ENCODE results near the gene GOLPH3. TPM values are rescaled to one million over a fixed set of nuclear protein-coding genes. Genes with fewer than 3 reads are reported as not detected.

GOLPH3 gene
- total RNA-seq, 1 experiment from 2014 or later, result 69.2 TPM

DNA sequence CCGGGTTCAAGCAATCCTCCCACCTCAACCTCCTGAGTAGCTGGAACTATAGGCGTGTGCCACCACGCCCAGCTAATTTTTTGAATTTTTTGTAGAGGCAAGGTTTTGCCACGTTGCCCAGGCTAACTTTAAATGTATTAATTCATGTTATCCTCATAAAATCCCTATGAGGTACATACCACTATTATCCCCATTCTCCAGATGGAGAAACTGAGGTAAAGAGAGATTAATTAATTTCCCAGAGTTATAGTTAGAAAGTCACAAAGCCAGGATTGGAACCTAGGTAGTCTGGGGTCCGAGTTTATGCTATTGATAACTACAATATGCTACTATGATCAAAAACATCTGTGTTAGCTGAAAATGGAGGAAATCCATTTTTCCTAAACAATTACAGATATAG, 31.9 kb upstream of the GOLPH3 start:
- Histone ChIP-seq H3K27ac (ENCODE audit: low read depth, low read length) (no peak overlapping the region), H3K4me3 (replicated peaks in 1 of 2; ENCODE audit: low read depth in 1 of 2, low read length in 2 of 2) (no peak overlapping the region), H3K36me3 (ENCODE audit: control insufficient read depth in 1 of 2, insufficient read depth in 2 of 2, low read length in 2 of 2) (no peaks in the 10 kb centered on the region), H3K9me3 (ENCODE audit: control insufficient read depth in 1 of 2, insufficient read depth in 1 of 2, low read depth in 1 of 2, low read length in 2 of 2) (no peaks in the 10 kb centered on the region), H2AFZ (ENCODE audit: low read depth, low read length, poor library complexity, severe bottlenecking) (no peak overlapping the region), H3K27me3 (ENCODE audit: insufficient read depth, low read length) (no peaks in the 10 kb centered on the region), H3K4me2 (ENCODE audit: low read length) (no peak overlapping the region; the same call in 1 of the 2 replicates), H3K4me1 (ENCODE audit: control insufficient read depth in 1 of 2, insufficient read depth in 2 of 2, low read length in 2 of 2) (peaks cover 5 to 14% of the 10 kb centered on the region in 2 experiments), H3K79me2 (ENCODE audit: insufficient read depth, low read length) (no peaks in the 10 kb centered on the region), H4K20me1 (ENCODE audit: insufficient read depth) (no peaks in the 10 kb centered on the region), H3K9ac (ENCODE audit: low read length) (no peak overlapping the region), H3K9me2 (ENCODE audit: insufficient read depth) (no peaks in the 10 kb centered on the region)
- no TSS peak for BruUV-seq (replicated peaks)
- DNase-seq (ENCODE audit: low read depth, low spot score), result no peak
- POLR2A ChIA-PET, result no interaction called here
- TF ChIP-seq ZFX (IDR thresholded peaks at IDR 0.05), result no peak
- RAD21 ChIA-PET (ENCODE audit: low non-redundant PET in 1 of 2, low total read pairs in 2 of 2, uncharacterized antibody in 2 of 2, unreplicated experiment in 2 of 2), result no interaction called here
- no peak for ATAC-seq
- intact Hi-C loops (cut with micrococcal nuclease), result no loop called here
- CTCF ChIA-PET, result no interaction called here

DNA sequence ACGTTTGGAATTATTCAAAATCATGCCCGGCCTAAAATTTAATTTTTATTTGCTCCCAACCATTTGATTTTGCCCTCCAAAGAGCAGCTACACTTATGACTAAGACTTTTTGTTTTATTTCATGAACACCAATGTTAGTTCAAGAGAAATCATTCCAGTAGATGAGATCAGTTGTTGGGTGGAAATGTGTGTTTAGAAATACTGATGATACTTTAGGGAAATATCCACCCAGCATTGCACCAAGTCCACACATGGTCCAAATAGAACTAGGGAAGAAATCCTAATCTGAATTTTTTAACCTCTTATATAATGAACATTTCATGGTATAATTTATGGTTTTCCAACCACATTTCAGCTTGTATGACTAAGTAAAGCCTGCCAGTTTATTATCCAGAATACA, 28.3 kb upstream of the GOLPH3 start:
- no peaks in the 10 kb centered on the region for H3K9me3 ChIP-seq (ENCODE audit: control insufficient read depth in 1 of 2, insufficient read depth in 1 of 2, low read depth in 1 of 2, low read length in 2 of 2)
- H4K20me1 ChIP-seq (ENCODE audit: insufficient read depth), result no peaks in the 10 kb centered on the region
- no TSS peak for BruUV-seq (replicated peaks)
- H3K4me1 ChIP-seq (ENCODE audit: control insufficient read depth in 1 of 2, insufficient read depth in 2 of 2, low read length in 2 of 2), result peaks cover 13 to 28% of the 10 kb centered on the region in 2 experiments
- no peaks in the 10 kb centered on the region for H3K36me3 ChIP-seq (ENCODE audit: control insufficient read depth in 1 of 2, insufficient read depth in 2 of 2, low read length in 2 of 2)
- H3K9me2 ChIP-seq (ENCODE audit: insufficient read depth), result no peaks in the 10 kb centered on the region
- no peak for DNase-seq (ENCODE audit: low read depth, low spot score)
- H3K9ac ChIP-seq (ENCODE audit: low read length), result no peak overlapping the region
- intact Hi-C loops (cut with micrococcal nuclease), result no loop called here
- no peak for ATAC-seq
- POLR2A ChIA-PET, result no interaction called here
- no peak overlapping the region for H3K4me2 ChIP-seq (ENCODE audit: low read length)
- no peaks in the 10 kb centered on the region for H3K27me3 ChIP-seq (ENCODE audit: insufficient read depth, low read length)
- no peak overlapping the region for H3K27ac ChIP-seq (ENCODE audit: low read depth, low read length)
- CTCF ChIA-PET, result no interaction called here
- no peak overlapping the region for H3K4me3 ChIP-seq (replicated peaks in 1 of 2; ENCODE audit: low read depth in 1 of 2, low read length in 2 of 2)
- H2AFZ ChIP-seq (ENCODE audit: low read depth, low read length, poor library complexity, severe bottlenecking), result no peak overlapping the region
- no peaks in the 10 kb centered on the region for H3K79me2 ChIP-seq (ENCODE audit: insufficient read depth, low read length)
- RAD21 ChIA-PET (ENCODE audit: low non-redundant PET in 1 of 2, low total read pairs in 2 of 2, uncharacterized antibody in 2 of 2, unreplicated experiment in 2 of 2), result no interaction called here
- TF ChIP-seq SIN3A (IDR thresholded peaks at IDR 0.05; ENCODE audit: low read depth) (no peak), ZBTB33 (IDR thresholded peaks at IDR 0.05; ENCODE audit: extremely low read depth, insufficient replicate concordance, low read length) (no peak), SP1 (IDR thresholded peaks at IDR 0.05; ENCODE audit: low read depth) (no peak), POLR2AphosphoS5 (IDR thresholded peaks at IDR 0.05; ENCODE audit: low read depth, low read length) (no peak), EGR1 (IDR thresholded peaks at IDR 0.05; ENCODE audit: low read depth) (no peak), ZFX (IDR thresholded peaks at IDR 0.05) (no peak), CEBPB (IDR thresholded peaks at IDR 0.05; ENCODE audit: low read depth) (no peak), FOSL1 (IDR thresholded peaks at IDR 0.05; ENCODE audit: low read depth) (no peak), CBX3 (IDR thresholded peaks at IDR 0.05; ENCODE audit: low read depth) (no peak), RAD21 (IDR thresholded peaks at IDR 0.05; ENCODE audit: low read depth) (no peak), EZH2 (IDR thresholded peaks at IDR 0.05) (no peak), POLR2A (IDR thresholded peaks at IDR 0.05; ENCODE audit: borderline replicate concordance, extremely low read depth, insufficient read depth, insufficient read length) (no peak), MAX (IDR thresholded peaks at IDR 0.05) (no peak), ELF1 (IDR thresholded peaks at IDR 0.05; ENCODE audit: borderline replicate concordance, low read depth) (no peak), TCF7L2 (IDR thresholded peaks at IDR 0.05; ENCODE audit: borderline replicate concordance, extremely low read depth, insufficient read depth, insufficient read length) (no peak), EZH2phosphoT487 (IDR thresholded peaks at IDR 0.05; ENCODE audit: borderline replicate concordance) (no peak)
- TF ChIP-seq, protein P1, sequence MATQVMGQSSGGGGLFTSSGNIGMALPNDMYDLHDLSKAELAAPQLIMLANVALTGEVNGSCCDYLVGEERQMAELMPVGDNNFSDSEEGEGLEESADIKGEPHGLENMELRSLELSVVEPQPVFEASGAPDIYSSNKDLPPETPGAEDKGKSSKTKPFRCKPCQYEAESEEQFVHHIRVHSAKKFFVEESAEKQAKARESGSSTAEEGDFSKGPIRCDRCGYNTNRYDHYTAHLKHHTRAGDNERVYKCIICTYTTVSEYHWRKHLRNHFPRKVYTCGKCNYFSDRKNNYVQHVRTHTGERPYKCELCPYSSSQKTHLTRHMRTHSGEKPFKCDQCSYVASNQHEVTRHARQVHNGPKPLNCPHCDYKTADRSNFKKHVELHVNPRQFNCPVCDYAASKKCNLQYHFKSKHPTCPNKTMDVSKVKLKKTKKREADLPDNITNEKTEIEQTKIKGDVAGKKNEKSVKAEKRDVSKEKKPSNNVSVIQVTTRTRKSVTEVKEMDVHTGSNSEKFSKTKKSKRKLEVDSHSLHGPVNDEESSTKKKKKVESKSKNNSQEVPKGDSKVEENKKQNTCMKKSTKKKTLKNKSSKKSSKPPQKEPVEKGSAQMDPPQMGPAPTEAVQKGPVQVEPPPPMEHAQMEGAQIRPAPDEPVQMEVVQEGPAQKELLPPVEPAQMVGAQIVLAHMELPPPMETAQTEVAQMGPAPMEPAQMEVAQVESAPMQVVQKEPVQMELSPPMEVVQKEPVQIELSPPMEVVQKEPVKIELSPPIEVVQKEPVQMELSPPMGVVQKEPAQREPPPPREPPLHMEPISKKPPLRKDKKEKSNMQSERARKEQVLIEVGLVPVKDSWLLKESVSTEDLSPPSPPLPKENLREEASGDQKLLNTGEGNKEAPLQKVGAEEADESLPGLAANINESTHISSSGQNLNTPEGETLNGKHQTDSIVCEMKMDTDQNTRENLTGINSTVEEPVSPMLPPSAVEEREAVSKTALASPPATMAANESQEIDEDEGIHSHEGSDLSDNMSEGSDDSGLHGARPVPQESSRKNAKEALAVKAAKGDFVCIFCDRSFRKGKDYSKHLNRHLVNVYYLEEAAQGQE (IDR thresholded peaks at IDR 0.05; ENCODE audit: low read depth), result no peak
- TF ChIP-seq, protein P2, sequence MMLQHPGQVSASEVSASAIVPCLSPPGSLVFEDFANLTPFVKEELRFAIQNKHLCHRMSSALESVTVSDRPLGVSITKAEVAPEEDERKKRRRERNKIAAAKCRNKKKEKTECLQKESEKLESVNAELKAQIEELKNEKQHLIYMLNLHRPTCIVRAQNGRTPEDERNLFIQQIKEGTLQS (IDR thresholded peaks at IDR 0.05), result no peak

Measured in HCT116 (cell line).